Measurements from ENCODE around the gene C12orf54.
"Not testable (repeated sequence)": the region's sequence is repeated elsewhere in the genome, so short reads cannot be mapped to it uniquely, and the experiment has no call there.

The C12orf54 gene

DNA sequence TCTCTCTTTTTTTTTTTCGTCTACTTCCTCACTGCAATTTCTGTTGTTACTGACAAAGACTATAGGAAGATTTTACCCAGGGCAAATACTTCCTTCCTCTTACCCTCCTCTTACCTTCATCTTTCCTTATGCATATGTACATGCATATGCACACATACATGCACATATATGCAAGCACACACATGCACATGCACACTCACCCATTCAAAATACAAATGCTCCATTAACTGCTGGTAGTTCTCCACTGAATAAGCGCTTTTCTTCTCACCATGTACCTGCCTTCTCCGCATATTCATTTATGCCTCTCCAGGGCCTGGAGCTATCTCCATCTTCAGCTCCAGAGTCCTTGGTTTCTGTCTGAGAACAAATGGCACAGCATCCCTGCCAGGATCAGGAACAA, 632 bp downstream of the C12orf54 start:
- Histone ChIP-seq H4K20me1 (ENCODE audit: insufficient read depth, low read length) (no peaks in the 10 kb centered on the region), H3K9me3 (ENCODE audit: insufficient read depth, low read length, severe bottlenecking) (no peaks in the 10 kb centered on the region), H3K27ac (ENCODE audit: low read length) (no peak overlapping the region), H3K9ac (ENCODE audit: low read depth, low read length) (no peak overlapping the region), H3K79me2 (ENCODE audit: insufficient read depth, low read length) (no peaks in the 10 kb centered on the region), H3K4me3 (ENCODE audit: low read depth in 1 of 2, low read length in 2 of 2) (no peak overlapping the region), H3K27me3 (ENCODE audit: insufficient read depth, low read length, poor library complexity) (no peaks in the 10 kb centered on the region), H3K4me1 (ENCODE audit: insufficient read depth, low read length) (no peaks in the 10 kb centered on the region), H3K36me3 (ENCODE audit: insufficient read depth, low read length) (no peaks in the 10 kb centered on the region), H2AFZ (ENCODE audit: low read depth, low read length) (no peak overlapping the region), H3K4me2 (ENCODE audit: insufficient read depth, low read length) (no peak overlapping the region)
- DNase-seq (no peak), ATAC-seq (ENCODE audit: insufficient read depth, low read depth) (no peak)
- TF ChIP-seq, protein P1, sequence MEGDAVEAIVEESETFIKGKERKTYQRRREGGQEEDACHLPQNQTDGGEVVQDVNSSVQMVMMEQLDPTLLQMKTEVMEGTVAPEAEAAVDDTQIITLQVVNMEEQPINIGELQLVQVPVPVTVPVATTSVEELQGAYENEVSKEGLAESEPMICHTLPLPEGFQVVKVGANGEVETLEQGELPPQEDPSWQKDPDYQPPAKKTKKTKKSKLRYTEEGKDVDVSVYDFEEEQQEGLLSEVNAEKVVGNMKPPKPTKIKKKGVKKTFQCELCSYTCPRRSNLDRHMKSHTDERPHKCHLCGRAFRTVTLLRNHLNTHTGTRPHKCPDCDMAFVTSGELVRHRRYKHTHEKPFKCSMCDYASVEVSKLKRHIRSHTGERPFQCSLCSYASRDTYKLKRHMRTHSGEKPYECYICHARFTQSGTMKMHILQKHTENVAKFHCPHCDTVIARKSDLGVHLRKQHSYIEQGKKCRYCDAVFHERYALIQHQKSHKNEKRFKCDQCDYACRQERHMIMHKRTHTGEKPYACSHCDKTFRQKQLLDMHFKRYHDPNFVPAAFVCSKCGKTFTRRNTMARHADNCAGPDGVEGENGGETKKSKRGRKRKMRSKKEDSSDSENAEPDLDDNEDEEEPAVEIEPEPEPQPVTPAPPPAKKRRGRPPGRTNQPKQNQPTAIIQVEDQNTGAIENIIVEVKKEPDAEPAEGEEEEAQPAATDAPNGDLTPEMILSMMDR (IDR thresholded peaks at IDR 0.05; ENCODE audit: borderline replicate concordance, extremely low read depth, low read length, poor library complexity, severe bottlenecking), result no peak
- TF ChIP-seq EZH2 (IDR thresholded peaks at IDR 0.05; ENCODE audit: borderline replicate concordance, low read depth, low read length, severe bottlenecking), result no peak

GRCh38 chr12:48486261-48486660, 4.0 kb downstream of the C12orf54 start:
- Histone ChIP-seq H3K4me2 (ENCODE audit: insufficient read depth, low read length) (no peak overlapping the region), H3K27me3 (ENCODE audit: insufficient read depth, low read length, poor library complexity) (no peaks in the 10 kb centered on the region), H3K4me1 (ENCODE audit: insufficient read depth, low read length) (no peaks in the 10 kb centered on the region), H3K9me3 (ENCODE audit: insufficient read depth, low read length, severe bottlenecking) (no peaks in the 10 kb centered on the region), H3K27ac (ENCODE audit: low read length) (no peak overlapping the region), H3K9ac (ENCODE audit: low read depth, low read length) (no peak overlapping the region), H3K4me3 (ENCODE audit: low read depth in 1 of 2, low read length in 2 of 2) (no peak overlapping the region), H3K36me3 (ENCODE audit: insufficient read depth, low read length) (no peaks in the 10 kb centered on the region), H3K79me2 (ENCODE audit: insufficient read depth, low read length) (no peaks in the 10 kb centered on the region), H2AFZ (ENCODE audit: low read depth, low read length) (no peak overlapping the region), H4K20me1 (ENCODE audit: insufficient read depth, low read length) (no peaks in the 10 kb centered on the region)
- ATAC-seq (ENCODE audit: insufficient read depth, low read depth) (no peak), DNase-seq (no peak)
- TF ChIP-seq, protein P1 (IDR thresholded peaks at IDR 0.05; ENCODE audit: borderline replicate concordance, extremely low read depth, low read length, poor library complexity, severe bottlenecking), result no peak
- TF ChIP-seq EZH2 (IDR thresholded peaks at IDR 0.05; ENCODE audit: borderline replicate concordance, low read depth, low read length, severe bottlenecking), result no peak

GRCh38 chr12:48486679-48487078, 4.4 kb downstream of the C12orf54 start:
- H3K36me3 ChIP-seq (ENCODE audit: insufficient read depth, low read length), result no peaks in the 10 kb centered on the region
- no peaks in the 10 kb centered on the region for H3K4me1 ChIP-seq (ENCODE audit: insufficient read depth, low read length)
- DNase-seq (no peak), ATAC-seq (ENCODE audit: insufficient read depth, low read depth) (no peak)
- H3K9me3 ChIP-seq (ENCODE audit: insufficient read depth, low read length, severe bottlenecking), result no peaks in the 10 kb centered on the region
- no peak overlapping the region for H2AFZ ChIP-seq (ENCODE audit: low read depth, low read length)
- no peaks in the 10 kb centered on the region for H3K79me2 ChIP-seq (ENCODE audit: insufficient read depth, low read length)
- no peak overlapping the region for H3K9ac ChIP-seq (ENCODE audit: low read depth, low read length)
- no peak overlapping the region for H3K4me2 ChIP-seq (ENCODE audit: insufficient read depth, low read length)
- no peak for TF ChIP-seq EZH2 (IDR thresholded peaks at IDR 0.05; ENCODE audit: borderline replicate concordance, low read depth, low read length, severe bottlenecking)
- TF ChIP-seq, protein P1 (IDR thresholded peaks at IDR 0.05; ENCODE audit: borderline replicate concordance, extremely low read depth, low read length, poor library complexity, severe bottlenecking), result no peak
- H4K20me1 ChIP-seq (ENCODE audit: insufficient read depth, low read length), result no peaks in the 10 kb centered on the region
- H3K27me3 ChIP-seq (ENCODE audit: insufficient read depth, low read length, poor library complexity), result no peaks in the 10 kb centered on the region
- H3K4me3 ChIP-seq (ENCODE audit: low read depth in 1 of 2, low read length in 2 of 2), result no peak overlapping the region
- H3K27ac ChIP-seq (ENCODE audit: low read length), result no peak overlapping the region

GRCh38 chr12:48489012-48489411, 6.7 kb downstream of the C12orf54 start:
- Histone ChIP-seq H2AFZ (ENCODE audit: low read depth, low read length) (no peak overlapping the region), H3K9ac (ENCODE audit: low read depth, low read length) (no peak overlapping the region), H3K9me3 (ENCODE audit: insufficient read depth, low read length, severe bottlenecking) (no peaks in the 10 kb centered on the region), H3K27ac (ENCODE audit: low read length) (no peak overlapping the region), H4K20me1 (ENCODE audit: insufficient read depth, low read length) (no peaks in the 10 kb centered on the region), H3K79me2 (ENCODE audit: insufficient read depth, low read length) (no peaks in the 10 kb centered on the region), H3K27me3 (ENCODE audit: insufficient read depth, low read length, poor library complexity) (no peaks in the 10 kb centered on the region), H3K4me2 (ENCODE audit: insufficient read depth, low read length) (no peak overlapping the region), H3K4me3 (ENCODE audit: low read depth in 1 of 2, low read length in 2 of 2) (no peak overlapping the region), H3K36me3 (ENCODE audit: insufficient read depth, low read length) (no peaks in the 10 kb centered on the region), H3K4me1 (ENCODE audit: insufficient read depth, low read length) (no peaks in the 10 kb centered on the region)
- DNase-seq (no peak), ATAC-seq (ENCODE audit: insufficient read depth, low read depth) (no peak)
- TF ChIP-seq EZH2 (IDR thresholded peaks at IDR 0.05; ENCODE audit: borderline replicate concordance, low read depth, low read length, severe bottlenecking), result no peak
- TF ChIP-seq, protein P1 (IDR thresholded peaks at IDR 0.05; ENCODE audit: borderline replicate concordance, extremely low read depth, low read length, poor library complexity, severe bottlenecking), result no peak

- H3K4me3 ChIP-seq (ENCODE audit: low read depth in 1 of 2, low read length in 2 of 2); H3K4me1 ChIP-seq (ENCODE audit: insufficient read depth, low read length): not testable (repeated sequence)
Measured at GRCh38 chr12:48489456-48489855, 7.2 kb downstream of the C12orf54 start.

More at GRCh38 chr12:48489456-48489855, 7.2 kb downstream of the C12orf54 start:
- not testable (repeated sequence) for H3K9me3 ChIP-seq (ENCODE audit: insufficient read depth, low read length, severe bottlenecking); H3K36me3 ChIP-seq (ENCODE audit: insufficient read depth, low read length); H3K79me2 ChIP-seq (ENCODE audit: insufficient read depth, low read length); H4K20me1 ChIP-seq (ENCODE audit: insufficient read depth, low read length); H3K9ac ChIP-seq (ENCODE audit: low read depth, low read length); H2AFZ ChIP-seq (ENCODE audit: low read depth, low read length); ATAC-seq (ENCODE audit: insufficient read depth, low read depth); H3K4me2 ChIP-seq (ENCODE audit: insufficient read depth, low read length); DNase-seq; H3K27me3 ChIP-seq (ENCODE audit: insufficient read depth, low read length, poor library complexity); H3K27ac ChIP-seq (ENCODE audit: low read length)
